Astrocyte of the hippocampus (primary cell): ENCODE data around the gene C16orf46.

Experiments used
- DNase-seq: peaks from one replicate; pipeline ENCODE4 v3.0.0; 2011; ENCODE audit warnings: low read depth, low spot score

The C16orf46 gene

DNA sequence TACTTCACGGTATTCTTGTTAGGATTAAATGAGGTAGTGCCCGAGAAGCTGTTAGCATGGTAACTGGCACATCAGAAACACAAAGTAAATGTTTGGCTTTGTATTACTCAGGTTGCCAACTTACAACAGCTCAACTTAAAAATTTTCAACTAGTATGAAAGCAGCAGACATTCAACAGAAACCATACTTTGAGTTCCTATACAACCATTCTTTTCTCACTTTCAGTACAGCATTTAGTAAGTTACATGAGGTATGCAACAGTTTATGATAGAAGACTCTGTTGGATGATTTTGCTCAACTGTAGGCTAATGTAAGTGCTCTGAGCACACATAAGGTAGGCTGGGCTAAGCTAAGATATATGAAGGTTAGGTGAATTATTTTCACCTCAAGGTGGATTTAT lies 62.4 kb downstream of the C16orf46 start:
- DNase-seq = no peak

DNA sequence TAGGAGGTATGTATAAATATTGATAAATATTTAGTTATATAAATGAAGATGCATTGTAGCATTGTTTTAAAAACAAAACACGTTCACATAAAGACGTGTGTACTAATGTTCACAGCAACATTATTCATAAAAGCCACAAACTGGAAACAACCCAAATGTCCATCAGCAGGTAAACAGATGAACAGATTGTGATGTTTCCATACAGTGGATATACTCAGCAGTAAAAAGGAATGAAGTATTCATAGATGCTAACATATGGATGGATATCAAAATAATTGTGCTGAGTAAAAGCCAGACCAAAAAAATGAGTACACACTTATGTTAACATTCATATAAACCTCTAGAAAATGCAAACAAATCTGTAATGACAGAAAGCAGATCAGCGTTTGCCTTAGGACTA lies 64.1 kb downstream of the C16orf46 start:
- no peak for DNase-seq
